ENCODE results near the gene RAD51B.

RAD51B gene

GRCh38 chr14:68327231-68327630 lies 507.7 kb downstream of the RAD51B start:
- DNase-seq (ENCODE audit: insufficient read length, low spot score) (no peak), FAIRE-seq (no peak)
- TF ChIP-seq CTCF (IDR thresholded peaks at IDR 0.05; ENCODE audit: insufficient read depth, missing control alignments): no peak

DNA sequence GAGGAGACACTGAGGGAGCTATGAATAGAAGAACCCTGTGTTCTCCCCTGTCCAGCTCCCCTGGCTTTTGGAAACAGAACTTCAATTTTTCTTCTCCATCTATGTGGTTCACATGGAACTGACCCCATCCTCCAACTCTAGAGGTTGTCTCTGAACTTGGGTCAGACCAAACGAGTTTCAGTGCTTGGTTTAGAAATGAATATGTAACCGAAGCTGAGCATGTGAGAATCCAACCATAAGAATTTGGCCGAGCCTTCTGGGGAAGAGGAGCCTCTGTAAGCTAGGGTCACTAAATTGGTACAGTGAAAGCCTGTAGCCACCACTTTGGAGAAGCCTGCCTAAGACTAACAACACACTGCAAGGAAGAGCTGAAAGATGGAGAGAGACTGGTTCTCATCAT lies 508.9 kb downstream of the RAD51B start:
- TF ChIP-seq CTCF (IDR thresholded peaks at IDR 0.05; ENCODE audit: insufficient read depth, missing control alignments): no peak
- FAIRE-seq (no peak), DNase-seq (ENCODE audit: insufficient read length, low spot score) (no peak)

DNA sequence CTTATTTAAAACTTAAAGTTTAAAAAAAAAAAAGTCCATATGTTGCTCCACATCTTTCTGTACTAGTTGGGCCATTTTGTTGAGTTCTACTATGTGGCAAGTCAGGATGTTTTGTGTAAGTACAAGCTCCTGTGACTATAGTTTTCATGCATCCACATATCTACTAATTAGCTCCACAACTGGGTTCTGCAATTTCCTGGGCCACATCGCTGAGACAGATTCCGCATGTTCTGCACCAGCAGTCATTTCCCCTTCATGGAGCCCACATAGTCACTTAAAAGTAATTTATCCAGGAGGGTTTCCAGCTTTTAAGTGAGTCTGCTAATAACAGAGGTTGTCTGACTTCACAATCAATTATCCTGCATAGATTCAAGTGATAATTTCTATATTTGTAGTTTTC lies 511.8 kb downstream of the RAD51B start:
- DNase-seq (ENCODE audit: insufficient read length, low spot score): no peak
- FAIRE-seq: no peak
- no peak for TF ChIP-seq CTCF (IDR thresholded peaks at IDR 0.05; ENCODE audit: insufficient read depth, missing control alignments)

DNA sequence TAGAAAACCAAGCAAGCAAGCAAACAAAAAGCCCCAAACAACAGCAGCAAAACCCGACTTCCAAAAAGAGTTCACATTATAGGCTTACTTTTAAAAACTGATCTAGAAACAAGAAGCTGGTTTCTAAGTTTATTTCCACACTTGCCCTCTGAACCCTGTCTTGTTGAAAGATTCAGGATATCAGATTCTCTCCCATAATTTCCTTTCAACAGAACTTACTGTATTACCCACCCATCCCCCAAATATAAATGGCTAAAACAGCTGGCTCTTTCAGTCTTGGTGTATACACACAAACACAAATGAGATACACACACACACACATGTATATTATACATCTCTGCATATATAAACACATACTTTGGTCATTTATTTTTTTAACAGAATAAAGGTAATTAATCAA lies 512.4 kb downstream of the RAD51B start:
- no peak for TF ChIP-seq CTCF (IDR thresholded peaks at IDR 0.05; ENCODE audit: insufficient read depth, missing control alignments)
- FAIRE-seq (no peak), DNase-seq (ENCODE audit: insufficient read length, low spot score) (no peak)

GRCh38 chr14:68333262-68333661 lies 513.7 kb downstream of the RAD51B start:
- no peak for TF ChIP-seq CTCF (IDR thresholded peaks at IDR 0.05; ENCODE audit: insufficient read depth, missing control alignments)
- no peak for DNase-seq (ENCODE audit: insufficient read length, low spot score)
- no peak for FAIRE-seq

GRCh38 chr14:68335312-68335711 lies 515.7 kb downstream of the RAD51B start:
- DNase-seq (ENCODE audit: insufficient read length, low spot score): no peak
- no peak for TF ChIP-seq CTCF (IDR thresholded peaks at IDR 0.05; ENCODE audit: insufficient read depth, missing control alignments)
- no peak for FAIRE-seq

- TF ChIP-seq CTCF (IDR thresholded peaks at IDR 0.05; ENCODE audit: insufficient read depth, missing control alignments): no peak
- no peak for FAIRE-seq
Measured at GRCh38 chr14:68336165-68336564, 516.6 kb downstream of the RAD51B start.

More at GRCh38 chr14:68336165-68336564, 516.6 kb downstream of the RAD51B start:
- no peak for DNase-seq (ENCODE audit: insufficient read length, low spot score)
